ENCODE data around the gene SLC46A1. TPM values are rescaled to one million over a fixed set of nuclear protein-coding genes. Genes with fewer than 3 reads are reported as not detected.

The SLC46A1 gene
- total RNA-seq, 1 donor from 2014 or later = 5.9 TPM

DNA sequence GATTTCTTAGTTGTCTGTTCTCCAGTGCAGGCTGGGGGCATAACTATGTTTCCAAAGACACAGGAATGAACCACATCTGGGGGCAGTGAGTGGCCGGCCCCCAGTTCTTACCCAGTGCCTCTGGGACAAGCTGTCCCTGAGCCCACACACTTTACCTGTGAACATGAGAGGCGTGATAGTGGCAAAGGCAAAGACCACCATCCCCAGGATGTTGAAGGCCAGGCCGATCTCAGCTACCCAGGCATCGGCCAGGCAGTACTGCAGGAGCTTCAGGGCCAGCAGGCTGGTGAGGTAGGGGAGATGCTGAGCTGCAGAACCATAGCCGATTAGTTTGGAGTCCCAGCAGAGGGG, 1.6 kb downstream of the SLC46A1 start:
- Mint-ChIP-seq H3K36me3 (ENCODE audit: unreplicated experiment) (no peaks in the 10 kb centered on the region), H3K4me3 (ENCODE audit: unreplicated experiment) (peak overlapping the region; percentile 76), H3K27ac (ENCODE audit: unreplicated experiment) (no peak overlapping the region), H3K9me3 (ENCODE audit: unreplicated experiment) (no peaks in the 10 kb centered on the region), H3K27me3 (ENCODE audit: unreplicated experiment) (peaks cover 7% of the 10 kb centered on the region), H3K4me1 (ENCODE audit: unreplicated experiment) (peaks cover 12% of the 10 kb centered on the region)
- DNase-seq (ENCODE audit: extremely low spot score, unreplicated experiment) = no peak
- TF ChIP-seq CTCF (IDR thresholded peaks at IDR 0.05) = no peak

GRCh38 chr17:28404007-28404406, 2.0 kb downstream of the SLC46A1 start:
- Mint-ChIP-seq H3K27ac (ENCODE audit: unreplicated experiment) (no peak overlapping the region), H3K9me3 (ENCODE audit: unreplicated experiment) (no peaks in the 10 kb centered on the region), H3K4me1 (ENCODE audit: unreplicated experiment) (peaks cover 12% of the 10 kb centered on the region), H3K36me3 (ENCODE audit: unreplicated experiment) (no peaks in the 10 kb centered on the region), H3K27me3 (ENCODE audit: unreplicated experiment) (peaks cover 6% of the 10 kb centered on the region), H3K4me3 (ENCODE audit: unreplicated experiment) (no peak overlapping the region)
- no peak for TF ChIP-seq CTCF (IDR thresholded peaks at IDR 0.05)
- DNase-seq (ENCODE audit: extremely low spot score, unreplicated experiment) = no peak

DNA sequence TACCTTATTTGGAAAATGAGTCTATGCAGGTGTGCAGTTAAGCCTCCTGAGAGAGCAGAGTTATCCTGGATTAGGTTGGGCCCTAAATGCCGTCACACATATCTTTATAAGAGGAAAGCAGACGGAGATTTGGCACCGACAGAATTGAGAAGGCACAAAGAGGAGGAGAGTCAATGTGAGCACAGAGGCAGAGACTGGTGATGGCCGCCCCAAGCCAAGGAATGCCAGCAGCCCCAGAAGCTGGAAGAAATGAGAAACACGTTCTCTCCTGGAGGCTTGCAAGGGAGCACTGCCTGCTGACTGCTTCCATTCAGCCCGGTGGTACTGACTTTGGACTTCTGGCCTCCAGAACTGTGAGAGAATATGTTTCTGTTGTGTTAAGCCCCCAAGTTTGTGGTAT, 3.2 kb downstream of the SLC46A1 start:
- Mint-ChIP-seq H3K27me3 (ENCODE audit: unreplicated experiment) (no peaks in the 10 kb centered on the region), H3K36me3 (ENCODE audit: unreplicated experiment) (no peaks in the 10 kb centered on the region), H3K4me1 (ENCODE audit: unreplicated experiment) (peaks cover 17% of the 10 kb centered on the region), H3K27ac (ENCODE audit: unreplicated experiment) (no peak overlapping the region), H3K4me3 (ENCODE audit: unreplicated experiment) (no peak overlapping the region), H3K9me3 (ENCODE audit: unreplicated experiment) (no peaks in the 10 kb centered on the region)
- no peak for DNase-seq (ENCODE audit: extremely low spot score, unreplicated experiment)
- TF ChIP-seq CTCF (IDR thresholded peaks at IDR 0.05) = no peak

DNA sequence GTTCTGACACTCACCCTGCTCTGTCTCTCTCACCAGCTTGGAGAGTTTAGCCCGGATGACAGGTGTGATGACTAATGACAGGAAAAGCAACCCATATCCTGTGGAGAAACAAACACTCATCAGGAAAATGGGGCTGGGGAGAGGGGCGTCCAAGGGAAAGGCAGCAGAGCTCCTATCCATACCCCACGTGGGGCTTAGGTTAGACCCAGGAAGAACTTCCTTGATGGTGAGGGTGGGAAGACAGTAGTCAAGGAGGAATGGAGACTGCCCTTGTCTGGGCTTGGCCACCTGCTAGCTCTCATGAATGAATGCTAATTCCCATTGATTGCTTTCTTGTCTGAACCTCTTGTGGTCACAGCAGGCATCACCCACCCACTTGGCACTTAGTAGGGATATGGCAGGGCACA, 3.8 kb downstream of the SLC46A1 start:
- TF ChIP-seq CTCF (IDR thresholded peaks at IDR 0.05) = no peak
- DNase-seq (ENCODE audit: extremely low spot score, unreplicated experiment) = no peak
- peaks cover 17% of the 10 kb centered on the region for H3K4me1 Mint-ChIP-seq (ENCODE audit: unreplicated experiment)

DNA sequence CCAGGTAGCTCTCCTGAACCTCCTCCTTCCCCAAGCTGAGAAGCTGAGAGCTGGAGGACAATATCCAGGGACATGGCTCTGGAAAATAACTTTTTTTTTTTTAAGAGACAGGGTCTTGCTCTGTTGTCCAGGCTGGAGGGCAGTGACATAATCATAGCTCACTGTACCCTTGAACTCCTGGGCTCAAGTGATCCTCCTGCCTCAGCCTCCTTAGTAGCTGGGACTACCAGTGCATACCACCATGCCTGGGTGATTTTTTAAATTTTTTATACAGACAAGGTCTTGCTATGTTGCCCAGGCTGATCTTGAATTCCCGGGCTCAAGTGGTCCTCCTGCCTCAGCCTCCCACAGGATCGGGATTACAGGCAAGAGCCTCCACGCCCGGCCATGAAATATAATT, 6.2 kb downstream of the SLC46A1 start:
- Mint-ChIP-seq H3K4me1 (ENCODE audit: unreplicated experiment) (peaks cover 11% of the 10 kb centered on the region), H3K9me3 (ENCODE audit: unreplicated experiment) (no peaks in the 10 kb centered on the region), H3K27me3 (ENCODE audit: unreplicated experiment) (no peaks in the 10 kb centered on the region), H3K27ac (ENCODE audit: unreplicated experiment) (no peak overlapping the region), H3K36me3 (ENCODE audit: unreplicated experiment) (peaks cover 5% of the 10 kb centered on the region), H3K4me3 (ENCODE audit: unreplicated experiment) (no peak overlapping the region)
- no peak for TF ChIP-seq CTCF (IDR thresholded peaks at IDR 0.05)
- DNase-seq (ENCODE audit: extremely low spot score, unreplicated experiment) = no peak

More for the DNA sequence above, 3.8 kb downstream of the SLC46A1 start:
- Mint-ChIP-seq H3K27ac (ENCODE audit: unreplicated experiment) (no peak overlapping the region), H3K27me3 (ENCODE audit: unreplicated experiment) (no peaks in the 10 kb centered on the region), H3K9me3 (ENCODE audit: unreplicated experiment) (no peaks in the 10 kb centered on the region), H3K4me3 (ENCODE audit: unreplicated experiment) (no peak overlapping the region), H3K36me3 (ENCODE audit: unreplicated experiment) (no peaks in the 10 kb centered on the region)
